ENCODE results near the gene ZCCHC10.

- TF ChIP-seq CTCF (conservative IDR thresholded peaks at IDR 0.05 in 1 of 2, IDR thresholded peaks at IDR 0.05 in 1 of 2; ENCODE audit: low read depth in 1 of 2, low read length in 2 of 2) (no peak), EZH2 (IDR thresholded peaks at IDR 0.05; ENCODE audit: low read length, missing control alignments) (no peak)
Measured at GRCh38 chr5:132951897-132952296, 74.5 kb downstream of the ZCCHC10 start.

All from fibroblast of lung (primary cell).